PFSK-1 (cell line): ENCODE measurements around the gene PDE8B.

Experiments
- FOXP2 ChIP-seq: optimal IDR thresholded peaks from 2 replicates; pipeline ENCODE3; 2011; ENCODE audit warnings: borderline replicate concordance, control low read depth, inconsistent platforms; ENCODE audit not compliant: insufficient read depth; ENCODE audit errors: extremely low read length, extremely low read depth
- POLR2AphosphoS5 ChIP-seq: IDR thresholded peaks from 2 replicates; pipeline ENCODE4 v1.6.1; 2012; ENCODE audit warnings: low read depth, mild to moderate bottlenecking, control low read depth, low read length, moderate library complexity
- SIN3A ChIP-seq: IDR thresholded peaks from 2 replicates; pipeline ENCODE4 v1.6.1; 2012; ENCODE audit warnings: mild to moderate bottlenecking, low read length, moderate library complexity, borderline replicate concordance; ENCODE audit not compliant: insufficient read depth
- TAF1 ChIP-seq: IDR thresholded peaks from 2 replicates; pipeline ENCODE4 v1.6.1; 2012; ENCODE audit warnings: low read length, control low read depth, borderline replicate concordance; ENCODE audit not compliant: insufficient read depth
- TF ChIP-seq, protein P1 (sequence below), 2 experiments: IDR thresholded peaks; 2 replicates each; pipeline versions ENCODE4 v1.6.1 to v1.8.0; 2011 to 2012; ENCODE audit warnings: low read depth in 2 of 2, low read length in 2 of 2, control low read depth in 1 of 2, inconsistent platforms in 1 of 2, mild to moderate bottlenecking in 1 of 2, moderate library complexity in 1 of 2; ENCODE audit not compliant: insufficient read depth in 1 of 2

PDE8B gene

DNA sequence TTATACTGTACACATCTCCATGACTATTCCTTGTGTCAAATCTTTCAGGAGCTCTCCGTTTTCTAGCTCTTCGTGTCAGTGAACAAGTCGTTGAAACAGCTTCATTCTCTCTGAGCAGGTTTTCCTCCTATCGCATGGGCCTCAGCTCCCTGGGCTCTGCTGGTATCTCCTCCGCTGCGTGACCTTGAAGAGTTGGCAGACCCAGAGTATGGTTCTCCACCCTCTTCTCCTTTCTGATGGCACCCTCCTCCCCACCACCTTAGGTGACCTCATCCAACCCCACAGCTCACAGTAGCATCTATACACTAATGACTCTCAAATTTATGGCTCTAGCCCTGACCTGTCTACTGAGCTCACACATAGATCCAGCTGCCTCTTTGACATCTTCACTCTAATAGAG, 36.0 kb upstream of the PDE8B start:
- TF ChIP-seq SIN3A (no peak), POLR2AphosphoS5 (no peak)

DNA sequence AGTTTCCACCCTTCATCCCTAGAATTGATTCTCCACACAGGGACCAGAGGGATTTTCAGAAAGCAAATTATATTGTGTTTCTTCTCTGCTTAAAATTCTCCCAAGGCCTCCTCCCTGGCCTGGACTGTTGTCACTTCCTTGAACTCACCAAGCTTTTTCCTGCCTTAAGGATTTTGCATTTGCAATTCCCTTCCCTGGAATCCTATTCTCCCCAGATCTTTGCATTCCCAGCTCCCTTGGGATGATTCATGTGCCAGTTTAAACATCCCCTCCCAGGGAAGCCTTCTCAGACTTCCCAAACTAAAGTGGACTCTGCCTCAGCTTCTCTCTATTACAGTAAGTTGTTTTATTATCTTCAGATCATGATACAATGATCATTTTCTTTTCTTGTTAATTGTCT, 35.2 kb upstream of the PDE8B start:
- TF ChIP-seq FOXP2, result no peak
- TF ChIP-seq, protein P1, sequence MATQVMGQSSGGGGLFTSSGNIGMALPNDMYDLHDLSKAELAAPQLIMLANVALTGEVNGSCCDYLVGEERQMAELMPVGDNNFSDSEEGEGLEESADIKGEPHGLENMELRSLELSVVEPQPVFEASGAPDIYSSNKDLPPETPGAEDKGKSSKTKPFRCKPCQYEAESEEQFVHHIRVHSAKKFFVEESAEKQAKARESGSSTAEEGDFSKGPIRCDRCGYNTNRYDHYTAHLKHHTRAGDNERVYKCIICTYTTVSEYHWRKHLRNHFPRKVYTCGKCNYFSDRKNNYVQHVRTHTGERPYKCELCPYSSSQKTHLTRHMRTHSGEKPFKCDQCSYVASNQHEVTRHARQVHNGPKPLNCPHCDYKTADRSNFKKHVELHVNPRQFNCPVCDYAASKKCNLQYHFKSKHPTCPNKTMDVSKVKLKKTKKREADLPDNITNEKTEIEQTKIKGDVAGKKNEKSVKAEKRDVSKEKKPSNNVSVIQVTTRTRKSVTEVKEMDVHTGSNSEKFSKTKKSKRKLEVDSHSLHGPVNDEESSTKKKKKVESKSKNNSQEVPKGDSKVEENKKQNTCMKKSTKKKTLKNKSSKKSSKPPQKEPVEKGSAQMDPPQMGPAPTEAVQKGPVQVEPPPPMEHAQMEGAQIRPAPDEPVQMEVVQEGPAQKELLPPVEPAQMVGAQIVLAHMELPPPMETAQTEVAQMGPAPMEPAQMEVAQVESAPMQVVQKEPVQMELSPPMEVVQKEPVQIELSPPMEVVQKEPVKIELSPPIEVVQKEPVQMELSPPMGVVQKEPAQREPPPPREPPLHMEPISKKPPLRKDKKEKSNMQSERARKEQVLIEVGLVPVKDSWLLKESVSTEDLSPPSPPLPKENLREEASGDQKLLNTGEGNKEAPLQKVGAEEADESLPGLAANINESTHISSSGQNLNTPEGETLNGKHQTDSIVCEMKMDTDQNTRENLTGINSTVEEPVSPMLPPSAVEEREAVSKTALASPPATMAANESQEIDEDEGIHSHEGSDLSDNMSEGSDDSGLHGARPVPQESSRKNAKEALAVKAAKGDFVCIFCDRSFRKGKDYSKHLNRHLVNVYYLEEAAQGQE (IDR thresholded peaks at IDR 0.05; ENCODE audit: insufficient read depth in 1 of 2, low read depth in 2 of 2, low read length in 2 of 2), result no peak
- no peak for TF ChIP-seq SIN3A
- TF ChIP-seq POLR2AphosphoS5, result no peak
- TF ChIP-seq TAF1, result no peak

DNA sequence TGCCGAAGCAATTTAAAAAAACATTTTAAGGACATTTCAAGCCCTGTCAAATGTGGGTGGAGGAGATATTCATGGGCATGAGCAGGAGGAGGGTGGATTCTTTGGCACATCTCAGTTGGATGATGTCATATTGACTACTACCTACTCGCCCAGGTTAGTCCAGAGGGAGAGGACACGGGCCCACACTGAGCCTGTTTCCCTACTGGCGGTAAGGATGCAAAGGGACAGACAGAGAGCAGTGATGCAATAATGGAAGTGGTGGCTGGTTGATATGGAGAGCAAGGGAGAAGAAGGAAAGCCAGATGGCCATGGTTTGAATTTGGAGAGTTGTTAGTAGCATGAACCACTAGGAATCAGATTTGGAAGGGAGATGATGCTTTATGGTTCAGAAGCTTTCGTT, 34.1 kb upstream of the PDE8B start:
- TF ChIP-seq, protein P1 (IDR thresholded peaks at IDR 0.05; ENCODE audit: insufficient read depth in 1 of 2, low read depth in 2 of 2, low read length in 2 of 2), result no peak
- TF ChIP-seq SIN3A (no peak), TAF1 (no peak), FOXP2 (no peak), POLR2AphosphoS5 (no peak)

DNA sequence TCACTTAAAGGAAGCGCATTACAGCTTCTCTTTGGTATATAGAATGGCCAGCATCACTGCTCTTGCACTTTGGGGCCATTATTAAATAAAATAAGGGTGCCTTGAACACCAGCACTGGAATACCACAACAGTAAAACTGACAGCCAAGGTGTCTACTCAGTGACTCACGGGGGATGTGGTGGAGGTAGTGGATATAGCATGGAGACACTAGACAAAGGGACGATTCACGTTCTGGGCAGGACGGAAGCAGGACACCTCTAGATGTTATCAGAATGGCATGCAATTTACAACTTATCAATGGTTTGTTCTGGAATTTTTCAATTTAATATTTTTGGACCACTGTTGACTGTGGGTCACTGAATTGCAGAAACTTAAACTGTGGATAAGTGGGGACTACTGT, 32.9 kb upstream of the PDE8B start:
- TF ChIP-seq, protein P1 (IDR thresholded peaks at IDR 0.05; ENCODE audit: insufficient read depth in 1 of 2, low read depth in 2 of 2, low read length in 2 of 2), result no peak
- no peak for TF ChIP-seq TAF1
- no peak for TF ChIP-seq SIN3A
- TF ChIP-seq FOXP2, result no peak
- TF ChIP-seq POLR2AphosphoS5, result no peak

DNA sequence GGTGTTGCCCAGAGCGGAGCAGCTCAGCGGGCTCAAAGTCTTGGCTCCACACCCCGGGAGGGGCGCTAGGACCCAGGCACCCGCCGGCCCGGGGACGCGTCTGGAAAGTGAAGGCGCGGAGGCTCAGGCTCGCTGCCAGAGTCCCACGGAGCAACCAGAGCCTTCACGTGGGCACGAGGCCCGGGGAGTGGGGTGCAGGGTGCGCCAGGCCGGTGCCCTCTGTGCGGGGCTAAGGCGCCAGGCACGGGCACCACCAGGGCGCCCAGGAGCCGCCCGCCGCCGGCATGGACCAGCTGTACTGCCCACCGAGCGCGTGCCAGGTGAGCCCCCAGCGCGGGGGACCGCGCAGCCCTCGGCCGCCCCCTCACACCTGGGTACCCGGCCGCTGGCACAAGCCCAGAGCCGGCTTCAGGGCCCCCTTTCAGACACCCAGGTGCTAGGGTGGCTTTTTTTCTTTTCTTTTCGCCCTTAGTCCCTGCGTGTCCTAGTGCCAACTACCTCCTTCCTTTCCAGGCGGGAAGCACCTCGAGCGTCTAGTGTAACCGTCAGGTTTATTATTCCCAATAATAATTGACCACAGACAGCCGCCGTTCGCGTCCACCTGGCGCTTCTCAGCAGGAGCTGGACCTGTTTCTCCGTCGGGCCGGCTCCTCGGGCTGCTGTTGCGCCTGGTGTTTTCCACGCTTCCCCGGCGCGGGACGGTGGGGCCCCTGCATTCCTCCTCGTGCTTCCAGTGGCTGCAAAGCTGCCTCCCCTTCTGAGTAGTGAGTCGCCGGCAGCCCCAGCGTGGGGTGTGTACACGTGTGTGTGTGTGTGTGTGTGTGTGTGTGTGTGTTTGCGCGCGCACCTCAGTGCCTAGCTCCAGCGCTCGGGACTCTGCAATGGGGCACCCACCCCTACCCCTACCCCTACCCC, 30.1 kb upstream of the PDE8B start:
- TF ChIP-seq TAF1, result no peak
- TF ChIP-seq SIN3A, result no peak
- TF ChIP-seq FOXP2, result no peak
- TF ChIP-seq POLR2AphosphoS5, result no peak
- TF ChIP-seq, protein P1 (IDR thresholded peaks at IDR 0.05; ENCODE audit: insufficient read depth in 1 of 2, low read depth in 2 of 2, low read length in 2 of 2), result no peak
